Esophagus squamous epithelium (tissue), 5 donors: Measurements from ENCODE around the gene DDB1. TPM values are rescaled to one million over a fixed set of nuclear protein-coding genes. Genes with fewer than 3 reads are reported as not detected.

ENCODE experiments used
- DNase-seq: peaks from one replicate; lab custom pipeline; 2025; lab: John Stamatoyannopoulos, UW
- H3K27ac ChIP-seq, 4 donors: fragments of 200-600 bp; sonication (generic); one replicate each; pipeline ENCODE4 v1.5.1; 2016 to 2019; ENCODE audit warnings: mild to moderate bottlenecking in 1 of 4
- H3K27me3 ChIP-seq, 4 donors: fragments of 200-600 bp; sonication (generic); 1 replicate in 3 of 4; 2 replicates in 1 of 4; pipeline versions ENCODE4 v1.5.1 to v1.6.0; 2017 to 2021; ENCODE audit warnings: antibody characterized with exemption in 1 of 4
- H3K36me3 ChIP-seq, 3 donors: fragments of 200-600 bp; sonication (generic); one replicate each; pipeline ENCODE4 v1.5.1; 2016 to 2019
- H3K4me1 ChIP-seq, 3 donors: fragments of 200-600 bp; sonication (generic); one replicate each; pipeline ENCODE4 v1.5.1; 2017 to 2019
- H3K4me3 ChIP-seq, 4 donors: fragments of 200-600 bp; sonication (generic); 1 replicate in 3 of 4; 2 replicates in 1 of 4; pipeline ENCODE4 v1.5.1; 2016 to 2019; ENCODE audit warnings: mild to moderate bottlenecking in 2 of 4, moderate library complexity in 1 of 4
- H3K9me3 ChIP-seq, 3 donors: fragments of 200-600 bp; sonication (generic); one replicate each; pipeline ENCODE4 v1.5.1; 2016 to 2019
- CTCF ChIP-seq, 6 experiments: fragments of 450-650 bp in 4 of 6; fragments of 200-600 bp in 2 of 6; sonication (generic) in 2 of 6; IDR thresholded peaks; one replicate each; pipeline ENCODE4 v1.5.1; 2016 to 2019; ENCODE audit warnings: antibody characterized with exemption in 6 of 6, mild to moderate bottlenecking in 4 of 6, moderate library complexity in 4 of 6
- POLR2A ChIP-seq, 4 donors: fragments of 450-650 bp; IDR thresholded peaks; one replicate each; pipeline ENCODE4 v1.6.1; 2017; ENCODE audit warnings: antibody characterized with exemption in 4 of 4, mild to moderate bottlenecking in 4 of 4, moderate library complexity in 3 of 4
- WGBS, 2 donors: methylation state at CpG; one replicate each; pipeline ENCODE4 v1.1.5; 2018; 5-methylcytosine and 5-hydroxymethylcytosine counted together
- intact Hi-C: fragments of 100-400 bp; cut with DNase I; formaldehyde crosslinking; loops from one replicate; pipeline ENCODE4 v1.15.0; 2022
- total RNA-seq, 4 donors: library from RNA; depleted of rRNA; stranded (reverse); fragments of >200 nt; gene quantifications; one replicate each; pipeline ENCODE4 v1.1.0, GENCODE V29; 2016
- donor health status: DM: yes; HTN: yes; CAD: no.

DDB1 gene
- total RNA-seq, 4 donors from 2014 or later = 98.9 to 146 (median 127) TPM

GRCh38 chr11:61336171-61336935 is 3.4 kb upstream of the DDB1 start:
- DNase-seq = peak; percentile 30
- intact Hi-C loops = loop anchor here (5.0 kb wide), 1 partner anchor 46 kb away; no protein-coding TSS in a partner anchor
- Histone ChIP-seq H3K9me3 (no peaks in the 10 kb centered on the region), H3K4me3 (no peak overlapping the region), H3K27ac (peak overlapping the region; percentile 11 to 97 (median 54)), H3K36me3 (peaks cover 0 to 32% (median 3%) of the 10 kb centered on the region in 3 donors), H3K27me3 (no peaks in the 10 kb centered on the region), H3K4me1 (peaks cover 17 to 46% (median 19%) of the 10 kb centered on the region in 3 donors)
- peak; percentile 95 to 99 (median 98) for TF ChIP-seq CTCF (IDR thresholded peaks at IDR 0.05)
- no peak for TF ChIP-seq POLR2A (IDR thresholded peaks at IDR 0.05)
- WGBS, 2 donors = 30% methylated on average over 7 to 8 of the region's 8 CpGs

DNA sequence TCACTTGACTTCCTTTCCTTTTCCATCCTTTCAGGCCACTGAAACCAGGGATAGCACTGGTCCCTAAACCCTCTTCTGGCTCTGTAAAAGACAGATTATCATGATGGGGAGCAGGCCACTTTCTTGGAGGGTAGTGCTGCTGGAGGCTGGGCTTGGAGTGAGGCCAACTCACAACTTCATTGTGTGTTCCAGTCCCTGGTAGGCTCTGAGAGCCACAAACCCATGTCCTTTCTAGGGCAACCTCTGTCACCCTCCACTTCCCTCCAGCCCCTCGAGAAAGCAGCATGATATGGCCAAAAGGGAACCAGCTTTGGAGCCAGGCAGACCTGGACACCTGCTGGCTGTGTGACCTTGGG is 2.4 kb upstream of the DDB1 start:
- Histone ChIP-seq H3K4me1 (peaks cover 24 to 57% (median 25%) of the 10 kb centered on the region in 3 donors), H3K4me3 (no peak overlapping the region), H3K27me3 (no peaks in the 10 kb centered on the region), H3K9me3 (no peaks in the 10 kb centered on the region), H3K36me3 (peaks cover 0 to 23% (median 3%) of the 10 kb centered on the region in 3 donors), H3K27ac (peak overlapping the region; percentile 11 to 97 (median 54))
- intact Hi-C loops = loop anchor here (5.0 kb wide), 1 partner anchor 47 kb away; no protein-coding TSS in a partner anchor
- DNase-seq = no peak
- TF ChIP-seq POLR2A (IDR thresholded peaks at IDR 0.05) (no peak), CTCF (IDR thresholded peaks at IDR 0.05) (no peak)
- 86% methylated on average over 1 of the region's 1 CpG; no CpG with 5 or more reads in 1 of the 2 donors for WGBS, 2 donors

DNA sequence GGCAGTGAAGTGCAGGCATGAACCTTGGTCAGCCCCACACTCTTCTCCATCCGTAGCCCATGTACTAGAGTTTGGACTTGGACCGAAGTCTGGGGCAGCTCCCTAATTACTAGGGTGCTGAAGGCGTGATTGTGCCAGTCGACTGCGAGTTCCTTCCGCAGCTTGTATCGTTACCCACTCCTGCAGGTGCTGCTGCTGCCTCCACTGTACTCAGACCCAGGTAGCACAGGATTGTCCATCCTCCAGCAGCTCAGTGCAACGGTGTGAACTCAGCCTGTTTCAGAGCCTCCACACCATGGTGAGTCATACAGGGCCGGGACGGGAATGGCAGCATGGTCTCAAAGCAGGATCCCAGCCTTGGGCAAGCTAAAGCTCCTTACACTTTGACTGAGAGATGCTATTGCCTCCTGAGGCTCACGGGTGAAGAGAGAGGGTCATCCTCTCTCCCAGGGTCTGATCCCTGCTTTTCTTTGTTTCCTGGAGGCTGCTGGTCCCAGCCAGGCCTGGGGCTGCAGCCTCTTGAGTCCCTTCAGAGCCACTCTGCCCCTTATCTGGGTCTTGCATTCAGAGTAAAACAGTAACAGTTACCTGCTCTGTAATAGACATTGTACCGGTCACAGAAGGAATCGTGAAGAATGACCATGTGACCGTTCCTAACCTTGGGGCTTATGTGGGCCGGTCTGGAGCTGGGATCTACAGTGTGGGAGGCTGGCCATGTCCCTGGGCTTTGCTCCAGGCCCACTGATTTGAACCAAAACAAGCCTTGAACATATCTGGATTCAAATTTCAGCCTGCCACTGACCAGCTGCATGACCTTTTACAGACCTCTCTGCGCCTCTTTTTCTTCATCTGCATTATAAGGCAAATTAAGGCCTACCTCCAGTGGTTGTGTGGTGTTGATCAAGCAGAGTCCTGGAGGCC is 1.8 kb upstream of the DDB1 start:
- H3K27me3 ChIP-seq = no peaks in the 10 kb centered on the region
- TF ChIP-seq POLR2A (IDR thresholded peaks at IDR 0.05) (no peak), CTCF (IDR thresholded peaks at IDR 0.05) (no peak)
- no peaks in the 10 kb centered on the region for H3K9me3 ChIP-seq
- intact Hi-C loops = loop anchor here (5.0 kb wide), 1 partner anchor 48 kb away; no protein-coding TSS in a partner anchor
- H3K4me1 ChIP-seq = peaks cover 24 to 63% (median 25%) of the 10 kb centered on the region in 3 donors
- WGBS, 2 donors = 77 to 83% methylated on average over 10 to 13 of the region's 16 CpGs
- H3K4me3 ChIP-seq = no peak overlapping the region
- H3K36me3 ChIP-seq = peaks cover 0 to 24% (median 3%) of the 10 kb centered on the region in 3 donors
- H3K27ac ChIP-seq = peak overlapping the region in 3 of 4 donors; percentile 19 to 97 (median 91)
- DNase-seq = no peak

- Histone ChIP-seq H3K36me3 (peaks cover 3 to 24% (median 8%) of the 10 kb centered on the region in 3 donors), H3K4me3 (peak overlapping the region; percentile 72 to 93 (median 84)), H3K4me1 (peaks cover 24 to 69% (median 25%) of the 10 kb centered on the region in 3 donors), H3K27me3 (no peaks in the 10 kb centered on the region), H3K27ac (peak overlapping the region; percentile 91 to 97 (median 94)), H3K9me3 (no peaks in the 10 kb centered on the region)
- WGBS, 2 donors = 21 to 33% methylated on average over 16 to 19 of the region's 19 CpGs
- intact Hi-C loops = no loop called here
- TF ChIP-seq POLR2A (IDR thresholded peaks at IDR 0.05) = no peak
- no peak for TF ChIP-seq CTCF (IDR thresholded peaks at IDR 0.05)
- DNase-seq = no peak
These were observed 887 bp upstream of the DDB1 start for GRCh38 chr11:61333550-61334433.
